Cardiac fibroblast (primary cell): Measurements from ENCODE around the gene JPT1.

Experiments
- DNase-seq, 2 donors: peaks; one replicate each; pipeline versions ENCODE4 v3.0.0 to v3.0.0-alpha.2; 2010; ENCODE audit warnings: low read depth in 2 of 2
- H3K4me3 ChIP-seq, 2 donors: replicated peaks in 1 of 2; 1 replicate in 1 of 2; 2 replicates in 1 of 2; pipeline ENCODE4 v1.5.1; 2011; ENCODE audit warnings: low read depth in 2 of 2, low read length in 2 of 2, mild to moderate bottlenecking in 2 of 2, moderate library complexity in 1 of 2
- CTCF ChIP-seq: IDR thresholded peaks from one replicate; pipeline ENCODE4 v1.5.1; 2011; ENCODE audit warnings: low read depth, mild to moderate bottlenecking, low read length, inconsistent platforms

JPT1 gene

GRCh38 chr17:75099881-75100595 lies 54.3 kb downstream of the JPT1 start:
- no peak for DNase-seq
- no peak overlapping the region for H3K4me3 ChIP-seq
- TF ChIP-seq CTCF = no peak

GRCh38 chr17:75098861-75099260 lies 55.5 kb downstream of the JPT1 start:
- no peak for DNase-seq
- no peak for TF ChIP-seq CTCF
- H3K4me3 ChIP-seq = no peak overlapping the region

GRCh38 chr17:75097865-75098264 lies 56.4 kb downstream of the JPT1 start:
- H3K4me3 ChIP-seq = no peak overlapping the region
- TF ChIP-seq CTCF = no peak
- DNase-seq = no peak

GRCh38 chr17:75096082-75096625 lies 58.2 kb downstream of the JPT1 start:
- peak; percentile 69 to 84 for DNase-seq
- H3K4me3 ChIP-seq = no peak overlapping the region
- no peak for TF ChIP-seq CTCF

- no peak for DNase-seq
- no peak for TF ChIP-seq CTCF
- no peak overlapping the region for H3K4me3 ChIP-seq
Observed at GRCh38 chr17:75094871-75095399, 59.4 kb downstream of the JPT1 start.

GRCh38 chr17:75093548-75094158 lies 60.7 kb downstream of the JPT1 start:
- no peak for DNase-seq
- TF ChIP-seq CTCF = no peak
- H3K4me3 ChIP-seq = no peak overlapping the region
